Stimulated activated naive CD8-positive, alpha-beta T cell treated with anti-CD3 and anti-CD28 coated beads, Interleukin-15, Interleukin-2, amounts not matched to agents 100 U/mL and 50 U/mL, for 24 hours (primary cell): ENCODE measurements around the gene FN3KRP.
"Not testable (repeated sequence)": the region's sequence is repeated elsewhere in the genome, so short reads cannot be mapped to it uniquely, and the experiment has no call there.

Experiments used
- ATAC-seq: fragments of 150-1000 bp; cut with Tn5 transposase; one replicate; pipeline ENCODE4 v1.10.0; 2021
- DNase-seq: peaks from one replicate; pipeline ENCODE4 v3.0.0; 2021

FN3KRP gene

GRCh38 chr17:82744736-82745135, 28.2 kb downstream of the FN3KRP start:
- not testable (repeated sequence) for DNase-seq, ATAC-seq

- DNase-seq (no peak), ATAC-seq (no peak)
Observed at GRCh38 chr17:82745524-82745923, 29.0 kb downstream of the FN3KRP start.

- no peak for ATAC-seq
- no peak for DNase-seq
Observed at GRCh38 chr17:82748756-82749155, 32.2 kb downstream of the FN3KRP start.

GRCh38 chr17:82750241-82750908, 33.9 kb downstream of the FN3KRP start:
- no peak for DNase-seq
- no peak for ATAC-seq

GRCh38 chr17:82751171-82751570, 34.7 kb downstream of the FN3KRP start:
- no peak for DNase-seq
- ATAC-seq = peak; percentile 50

- peak; percentile 90 for DNase-seq
- ATAC-seq = peak; percentile 81
Observed at GRCh38 chr17:82751571-82752370, 35.3 kb downstream of the FN3KRP start, which contains the start of gene TBCD. Gene TBCD, plus strand, starts transcription at chr17:82752065. Its CDS starts 129 bp downstream, at chr17:82752194.

GRCh38 chr17:82752371-82753200, 36.1 kb downstream of the FN3KRP start:
- ATAC-seq = no peak
- DNase-seq = peak; percentile 46

GRCh38 chr17:82753201-82753464, 36.6 kb downstream of the FN3KRP start:
- ATAC-seq = no peak
- DNase-seq = no peak

GRCh38 chr17:82754297-82755208, 38.0 kb downstream of the FN3KRP start:
- no peak for ATAC-seq
- no peak for DNase-seq

GRCh38 chr17:82756166-82756565, 39.7 kb downstream of the FN3KRP start:
- no peak for DNase-seq
- ATAC-seq = no peak

- ATAC-seq (no peak), DNase-seq (no peak)
Observed at GRCh38 chr17:82765371-82765770, 48.9 kb downstream of the FN3KRP start.

- ATAC-seq (no peak), DNase-seq (peak; percentile 68)
Observed at GRCh38 chr17:82767041-82767754, 50.7 kb downstream of the FN3KRP start.

- DNase-seq = no peak
- ATAC-seq = no peak
Observed at GRCh38 chr17:82769041-82769440, 52.5 kb downstream of the FN3KRP start.

- no peak for DNase-seq
- ATAC-seq = no peak
Observed at GRCh38 chr17:82772026-82772425, 55.5 kb downstream of the FN3KRP start.

- not testable (repeated sequence) for ATAC-seq, DNase-seq
Observed at GRCh38 chr17:82774456-82774855, 58.0 kb downstream of the FN3KRP start.

GRCh38 chr17:82775001-82775823, 58.7 kb downstream of the FN3KRP start:
- ATAC-seq = no peak
- DNase-seq = peak; percentile 70

GRCh38 chr17:82776454-82776853, 59.9 kb downstream of the FN3KRP start:
- DNase-seq (no peak), ATAC-seq (peak; percentile 8)
